Tongue (tissue), 2 donors: Measurements from ENCODE around the gene TBC1D1. TPM values are rescaled to one million over a fixed set of nuclear protein-coding genes. Genes with fewer than 3 reads are reported as not detected.
A peak's percentile ranks its signal among the peaks of the same experiment; 100 is the strongest.

Experiments used
- DNase-seq: peaks from one replicate; pipeline ENCODE4 v3.0.0-alpha.2; 2015
- total RNA-seq: library from RNA; depleted of rRNA; stranded (reverse); fragments of >200 nt; gene quantifications from one replicate; pipeline ENCODE4 v1.2.3, GENCODE V29; 2014

TBC1D1 gene
- total RNA-seq, 1 donor from 2014 or later = 90.2 TPM

DNA sequence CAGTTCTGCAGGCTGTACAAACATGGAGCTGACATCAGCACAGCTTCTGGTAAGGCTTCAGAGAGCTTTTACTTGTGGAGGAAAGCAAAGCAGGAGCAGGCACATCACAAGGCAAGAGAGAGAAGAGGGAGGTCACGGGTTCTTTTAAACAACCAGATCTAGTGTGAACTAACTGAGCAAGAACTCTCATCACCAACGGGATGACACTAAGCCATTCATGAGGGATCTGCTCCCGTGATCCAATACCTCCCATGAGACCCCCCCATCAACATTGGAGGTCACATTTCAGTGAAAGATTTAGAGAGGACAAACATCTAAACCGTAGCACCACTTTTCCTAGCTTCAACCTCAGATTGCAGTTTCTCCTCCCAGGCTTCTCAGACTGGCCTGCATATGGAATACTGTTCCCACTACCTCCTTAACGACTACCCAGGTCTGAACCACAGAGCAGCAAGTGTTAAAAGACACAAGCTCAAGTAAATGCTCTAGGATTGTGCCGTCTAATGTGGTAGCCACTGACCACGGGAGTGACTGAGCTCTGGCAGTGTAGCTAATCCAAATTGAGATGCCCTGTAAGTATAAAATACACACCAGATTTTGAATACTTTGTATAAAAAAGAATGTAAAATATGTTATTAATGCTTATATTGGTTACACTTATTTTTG, 262.0 kb downstream of the TBC1D1 start:
- DNase-seq = no peak

DNA sequence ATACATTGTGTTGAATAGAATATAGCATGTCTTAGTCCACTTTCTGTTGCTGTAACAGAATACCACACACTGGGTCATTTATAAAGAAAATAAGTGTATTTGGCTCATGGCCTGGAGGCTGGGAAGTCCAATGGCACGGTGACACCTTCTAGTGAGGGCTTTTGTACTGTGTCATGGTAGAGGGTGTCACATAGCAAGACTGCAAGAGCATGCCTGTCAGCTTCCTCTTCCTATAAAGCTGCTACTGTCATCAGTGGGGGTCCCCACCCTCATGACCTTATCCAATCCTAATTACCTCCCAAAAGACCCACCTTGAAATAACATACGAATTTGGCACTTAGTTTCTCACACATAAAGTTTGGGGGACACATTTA, 262.5 kb downstream of the TBC1D1 start:
- no peak for DNase-seq

DNA sequence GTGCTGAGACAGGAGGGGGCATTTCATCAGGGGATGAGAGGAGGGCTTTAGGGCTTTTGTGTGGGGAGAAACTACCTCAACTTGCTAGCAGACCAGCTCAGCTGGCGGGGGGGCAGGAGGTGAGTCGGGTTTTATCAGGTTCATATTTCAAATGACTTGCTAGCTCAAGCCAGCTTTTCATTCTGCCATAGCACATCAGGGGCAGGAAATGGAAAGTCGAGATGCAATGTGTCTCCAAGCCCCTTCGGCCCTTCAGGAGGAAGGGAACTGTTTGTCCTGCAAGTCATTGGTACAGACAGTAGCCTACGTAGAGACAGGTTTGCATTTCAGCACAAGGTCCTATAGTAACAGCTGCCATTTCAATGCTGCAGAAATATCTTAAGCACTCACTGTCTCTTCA, 263.4 kb downstream of the TBC1D1 start:
- DNase-seq = peak; percentile 59

DNA sequence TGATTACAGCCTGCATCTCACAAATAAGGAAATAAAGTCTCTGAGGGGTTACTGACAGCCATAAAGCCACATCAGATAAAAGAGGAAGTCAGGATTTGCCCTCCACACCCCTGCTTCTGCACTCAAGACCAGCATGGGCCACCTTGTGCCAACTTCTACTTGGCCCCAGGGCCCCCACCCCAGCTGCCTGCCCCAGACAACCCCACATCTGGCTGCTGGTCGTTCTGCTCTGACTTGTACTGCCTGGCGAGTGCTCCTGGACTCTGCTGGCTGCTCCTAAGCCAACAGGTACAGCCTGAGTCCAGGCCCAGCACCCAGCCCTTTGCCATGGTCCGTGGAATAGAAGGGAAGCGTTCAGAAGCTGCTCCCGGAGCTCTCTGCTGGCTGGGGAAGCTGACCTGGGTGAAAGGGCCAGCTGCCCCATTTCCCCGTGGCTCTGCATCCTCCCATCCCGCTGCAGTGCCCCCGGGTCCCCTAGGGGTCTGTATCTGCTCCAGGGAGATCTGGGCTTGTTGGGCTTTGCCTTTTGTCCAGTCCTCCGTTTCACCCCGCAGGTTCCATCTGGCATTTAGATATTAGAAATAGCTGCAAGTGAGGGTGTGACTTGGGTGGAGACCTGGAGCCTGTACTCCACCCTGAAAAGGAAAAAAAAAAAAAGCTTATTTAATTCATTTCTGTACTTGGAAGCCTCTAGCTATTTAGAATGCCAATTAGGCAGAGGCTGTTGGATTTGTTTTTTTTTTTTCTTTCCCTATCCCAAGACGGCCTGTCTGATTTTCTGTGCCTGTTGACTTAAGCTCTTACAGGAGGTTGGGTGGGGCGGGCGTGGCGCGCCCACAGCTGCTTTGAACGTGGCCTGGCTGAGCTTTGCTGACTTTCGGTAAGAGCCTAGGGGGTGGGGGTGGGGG, 264.1 kb downstream of the TBC1D1 start:
- DNase-seq = peak; percentile 88

DNA sequence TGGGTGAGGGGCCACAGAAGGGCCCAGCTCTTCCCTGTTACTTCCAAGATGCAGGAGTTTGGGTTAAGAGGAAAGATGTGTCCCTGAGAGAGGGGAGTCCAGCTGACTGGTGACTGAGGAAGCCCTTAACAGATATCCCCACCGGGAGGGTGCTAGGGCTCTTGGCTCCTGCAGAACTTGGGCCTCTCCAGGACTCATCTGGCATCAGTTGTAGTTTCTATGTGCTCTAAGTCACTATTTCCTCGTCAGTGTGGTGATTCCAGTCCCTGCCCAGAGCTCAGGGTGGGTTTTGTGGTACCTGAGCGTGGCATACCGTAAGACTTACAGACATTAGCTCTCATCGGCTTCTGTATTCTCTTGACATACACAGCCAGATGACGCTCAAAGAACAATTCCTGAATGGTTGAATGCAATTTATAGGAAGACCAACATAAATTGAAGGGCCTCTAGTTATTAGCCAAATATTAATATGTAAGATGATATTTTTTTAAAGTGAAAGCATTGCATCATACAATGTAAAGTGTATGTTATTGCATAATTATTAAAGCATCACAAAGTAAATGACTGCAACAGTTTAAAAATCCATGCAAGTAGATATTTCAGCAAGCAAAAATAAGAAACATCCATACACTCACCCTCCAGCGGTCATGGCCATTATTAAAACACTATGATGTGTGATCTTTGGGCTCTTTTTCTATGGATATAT, 264.9 kb downstream of the TBC1D1 start:
- no peak for DNase-seq

DNA sequence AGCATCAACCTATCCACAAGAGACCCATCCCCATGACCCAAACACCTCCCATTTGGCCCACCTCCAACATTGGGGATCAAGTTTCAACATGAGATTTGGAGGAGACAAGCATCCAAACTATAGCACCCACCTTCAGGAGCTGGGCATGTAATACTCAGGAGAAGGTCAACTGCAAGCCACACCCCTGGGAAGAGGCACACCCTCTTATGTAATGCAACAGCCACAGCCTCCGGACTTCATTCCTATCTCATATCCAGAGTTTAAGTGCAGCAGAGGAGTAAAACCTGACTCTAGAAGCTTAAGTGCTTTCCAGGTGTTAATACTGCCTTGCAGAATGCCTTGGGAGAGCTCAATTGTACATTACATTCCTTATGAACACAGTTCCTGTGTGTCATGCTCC, 266.7 kb downstream of the TBC1D1 start:
- DNase-seq = no peak

DNA sequence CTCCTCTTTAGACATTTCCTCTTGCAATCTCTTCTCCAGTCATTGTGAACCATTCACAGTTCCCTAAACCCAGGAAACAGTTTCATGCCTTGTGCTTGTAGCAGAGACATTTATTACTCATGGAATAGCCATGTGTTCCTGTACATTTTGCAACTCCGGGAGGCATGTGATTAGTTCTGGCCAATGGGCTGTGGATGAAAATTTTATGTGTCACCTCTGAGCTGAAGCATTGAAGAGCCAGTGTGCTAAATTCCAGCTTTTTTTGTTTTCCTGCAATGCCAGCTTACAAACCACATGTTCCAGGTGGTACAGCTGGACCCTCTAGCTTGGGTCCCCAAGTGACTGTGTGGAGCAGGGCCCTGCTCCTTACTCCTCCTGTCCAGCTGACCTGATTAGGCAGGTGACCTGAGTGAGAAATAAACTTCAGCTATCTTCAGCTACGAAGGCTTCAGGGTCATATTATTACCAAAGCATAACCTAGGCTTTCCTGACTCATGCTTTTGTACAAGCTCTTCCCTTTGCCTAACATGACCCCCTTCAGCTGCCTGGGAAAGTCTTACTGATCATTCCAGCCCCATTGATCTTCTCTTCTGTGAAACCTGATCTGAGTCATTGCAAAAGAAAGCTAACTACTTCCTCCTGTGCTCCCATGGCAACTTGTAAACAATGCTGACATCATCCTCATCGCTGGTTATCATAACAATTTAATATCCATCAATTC, 269.8 kb downstream of the TBC1D1 start:
- peak; percentile 63 for DNase-seq

DNA sequence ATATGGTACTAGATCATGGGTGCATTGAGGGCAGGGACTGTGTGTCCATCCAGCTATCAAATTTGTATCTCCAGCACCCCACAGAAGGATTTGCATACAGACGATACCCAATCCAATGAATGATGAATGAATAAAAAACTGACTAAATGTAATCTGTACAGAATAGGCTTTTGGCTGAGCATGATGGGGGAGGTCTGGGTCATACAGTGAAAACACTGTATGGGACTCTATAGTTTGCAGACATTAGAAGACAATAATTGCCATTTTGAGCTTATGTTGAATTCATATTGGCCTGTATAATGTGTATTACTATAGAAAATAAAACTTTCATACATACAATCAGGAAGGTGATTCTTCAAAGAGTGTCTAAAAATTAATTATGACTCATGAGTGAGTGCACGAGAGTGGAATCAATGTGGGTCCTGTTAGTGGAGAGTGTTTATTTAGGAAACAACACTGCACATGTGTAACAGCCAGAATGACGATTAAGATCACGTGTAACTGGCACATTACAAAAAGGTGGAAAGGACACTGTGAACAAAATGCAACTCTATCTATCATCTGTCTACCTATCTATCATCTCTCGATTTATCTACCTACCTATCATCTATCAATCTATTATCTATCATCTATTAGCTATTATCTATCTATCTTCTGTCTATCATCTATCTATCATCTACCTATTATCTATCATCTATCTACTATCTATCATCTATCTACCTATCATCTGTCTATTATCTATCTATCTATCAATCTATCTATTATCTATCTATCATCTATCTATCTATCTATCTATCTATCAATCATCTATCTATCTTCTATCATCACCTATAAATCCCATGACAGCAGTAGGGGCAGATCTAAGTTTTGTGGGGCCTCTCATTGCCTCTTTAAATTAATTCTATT, 270.6 kb downstream of the TBC1D1 start:
- DNase-seq = no peak

DNA sequence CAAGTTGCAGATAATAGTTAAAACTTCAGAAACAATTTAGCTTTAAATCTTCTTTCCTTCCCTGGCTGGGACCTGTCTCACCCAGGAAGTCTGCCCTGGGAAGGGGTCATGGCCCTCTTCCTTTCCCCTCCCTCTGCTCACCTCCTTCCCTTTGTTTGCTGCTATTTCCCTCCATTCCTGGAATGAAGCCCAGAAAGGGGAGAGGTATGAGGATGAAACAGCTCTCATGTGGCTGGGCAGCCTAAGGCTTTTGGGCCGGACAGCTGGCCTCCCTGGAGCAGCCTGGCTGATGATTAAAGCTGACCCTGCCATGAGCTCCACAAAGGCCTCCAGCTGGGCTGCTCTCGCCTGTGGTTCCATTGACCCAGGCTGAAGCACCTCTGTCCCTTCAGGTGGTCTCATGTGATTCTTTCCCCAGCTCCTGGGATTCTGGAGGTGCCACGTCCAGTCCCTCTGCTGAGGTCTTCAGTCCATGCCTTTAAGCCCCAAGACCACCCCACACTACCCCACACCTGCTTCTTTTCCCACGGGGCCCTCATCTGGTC, 271.4 kb downstream of the TBC1D1 start:
- DNase-seq = no peak

DNA sequence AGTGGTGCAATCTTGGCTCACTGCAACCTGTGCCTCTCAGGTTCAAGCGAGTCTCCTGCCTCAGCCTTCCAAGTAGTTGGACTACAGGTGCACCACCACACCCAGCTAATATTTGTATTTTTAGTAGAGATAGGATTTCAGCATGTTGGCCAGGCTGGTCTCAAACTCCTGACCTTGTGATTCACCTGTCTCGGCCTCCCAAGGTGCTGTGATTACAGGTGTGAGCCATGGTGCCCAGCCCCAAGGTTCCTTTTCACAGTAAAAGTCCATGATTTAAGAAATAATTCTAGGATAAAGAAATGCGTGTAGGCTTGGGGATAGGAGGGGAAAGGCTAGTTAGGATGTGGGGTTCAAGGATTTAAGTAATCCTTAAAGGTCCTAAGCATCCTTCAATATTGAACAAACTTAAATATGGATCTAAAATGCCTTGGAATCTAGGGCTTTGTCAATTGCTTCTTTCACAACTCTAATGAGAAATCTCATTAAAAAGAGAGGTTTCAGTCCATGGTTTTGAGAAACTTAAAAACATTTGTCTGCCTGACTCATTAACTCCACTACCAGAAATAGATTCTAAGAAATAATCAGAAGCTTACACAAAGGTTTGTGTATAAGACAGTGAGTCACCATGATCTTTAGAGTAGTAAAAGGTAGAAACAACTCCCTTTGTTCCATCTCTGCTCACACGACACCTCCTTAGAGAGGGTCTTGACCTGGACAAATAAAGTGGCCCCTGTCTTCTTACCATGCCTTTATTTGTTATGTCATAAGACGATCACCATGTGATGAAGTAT, 272.5 kb downstream of the TBC1D1 start:
- DNase-seq = no peak

DNA sequence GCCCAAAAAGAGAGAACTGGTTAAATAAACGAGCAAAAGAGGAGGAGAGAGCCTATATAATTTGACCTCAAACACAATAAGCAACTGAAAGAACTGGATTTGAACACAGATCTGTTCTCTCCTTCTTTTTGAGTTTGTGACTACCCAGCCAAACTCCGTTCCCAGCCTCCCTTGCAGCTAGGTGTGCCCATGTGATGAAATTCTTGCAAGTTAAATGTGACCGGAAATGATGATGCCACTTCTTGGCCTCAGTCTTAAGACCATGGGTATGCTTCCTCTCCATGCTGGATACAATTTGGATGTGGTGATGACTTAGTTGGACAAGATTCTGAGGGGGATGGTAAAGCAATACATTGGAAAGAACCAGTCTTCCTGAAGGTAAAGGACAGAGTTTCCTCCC, 273.5 kb downstream of the TBC1D1 start:
- DNase-seq = no peak

DNA sequence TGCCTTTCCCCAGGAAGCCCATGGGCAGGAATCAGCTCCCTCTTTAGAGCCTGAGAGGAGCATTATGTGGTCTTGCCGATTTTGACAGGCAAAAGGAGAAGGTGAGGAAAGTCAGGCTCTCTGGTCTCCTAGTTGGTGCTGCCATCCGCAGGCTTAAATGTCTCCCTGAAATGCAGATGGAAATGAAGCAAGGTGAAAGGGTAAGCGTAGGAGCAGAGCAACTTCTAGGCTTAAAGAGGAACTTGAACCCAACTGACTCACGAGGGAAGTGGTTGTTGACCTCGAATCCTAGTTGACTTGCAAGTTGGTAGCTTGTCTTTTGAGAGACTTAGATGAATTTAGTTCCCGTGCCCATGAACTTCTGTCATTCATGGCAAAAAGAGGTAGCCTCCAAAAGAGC, 275.2 kb downstream of the TBC1D1 start:
- no peak for DNase-seq

DNA sequence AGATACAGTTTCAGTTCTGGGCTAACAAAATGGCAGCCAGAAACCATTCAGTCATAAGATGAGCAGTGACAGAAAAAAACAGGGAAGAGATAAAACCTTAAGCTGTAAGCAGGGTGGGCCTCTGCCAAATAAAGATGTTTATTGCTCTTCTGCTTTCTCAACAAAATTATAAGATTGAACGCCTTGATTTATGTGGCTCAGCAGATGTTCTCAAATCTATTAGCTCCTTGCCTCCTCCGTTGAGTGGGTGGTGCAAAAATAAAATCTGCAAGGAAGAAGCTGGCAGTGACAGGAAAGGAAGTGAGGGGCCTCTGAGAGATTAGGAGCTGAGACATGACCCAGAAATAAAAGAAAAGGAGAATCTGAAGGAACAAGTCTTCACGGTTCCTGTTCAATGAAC, 275.9 kb downstream of the TBC1D1 start:
- no peak for DNase-seq

DNA sequence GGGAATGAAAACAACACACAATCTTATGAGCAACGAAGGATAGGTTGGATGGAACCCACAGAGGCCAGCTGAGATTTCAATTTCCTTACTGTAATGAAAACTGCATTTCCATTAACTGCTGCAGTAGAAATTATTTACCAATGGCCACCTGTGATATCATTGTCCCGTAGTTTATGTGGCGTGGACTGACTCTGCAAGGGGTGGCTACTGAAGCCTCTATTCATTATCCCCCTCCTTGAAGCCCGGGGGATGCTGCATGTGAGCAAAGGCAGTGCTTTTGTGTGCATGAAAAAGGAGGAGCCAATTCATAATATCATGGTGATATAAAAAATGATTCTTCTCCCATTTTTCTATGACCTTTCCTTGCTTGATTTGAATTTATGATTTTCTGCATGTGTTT, 277.1 kb downstream of the TBC1D1 start:
- DNase-seq = no peak

DNA sequence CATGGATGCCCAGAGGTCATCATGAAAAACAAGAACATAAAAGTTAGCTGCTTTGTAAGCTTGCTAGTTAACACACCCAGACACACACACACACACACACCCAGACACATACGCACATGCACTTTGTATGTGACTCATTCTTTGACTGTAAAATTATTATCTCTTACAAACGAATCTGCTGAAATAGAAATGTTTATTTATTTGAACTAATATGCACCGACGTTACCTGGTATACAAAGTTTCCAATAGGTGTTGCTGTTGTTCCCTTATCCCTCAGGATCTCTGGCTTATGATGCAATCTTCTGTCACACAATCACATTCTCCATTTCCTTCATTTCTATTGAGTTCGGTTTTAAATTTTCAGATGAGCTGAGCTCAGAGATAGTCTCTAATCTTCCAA, 278.6 kb downstream of the TBC1D1 start:
- DNase-seq = no peak

DNA sequence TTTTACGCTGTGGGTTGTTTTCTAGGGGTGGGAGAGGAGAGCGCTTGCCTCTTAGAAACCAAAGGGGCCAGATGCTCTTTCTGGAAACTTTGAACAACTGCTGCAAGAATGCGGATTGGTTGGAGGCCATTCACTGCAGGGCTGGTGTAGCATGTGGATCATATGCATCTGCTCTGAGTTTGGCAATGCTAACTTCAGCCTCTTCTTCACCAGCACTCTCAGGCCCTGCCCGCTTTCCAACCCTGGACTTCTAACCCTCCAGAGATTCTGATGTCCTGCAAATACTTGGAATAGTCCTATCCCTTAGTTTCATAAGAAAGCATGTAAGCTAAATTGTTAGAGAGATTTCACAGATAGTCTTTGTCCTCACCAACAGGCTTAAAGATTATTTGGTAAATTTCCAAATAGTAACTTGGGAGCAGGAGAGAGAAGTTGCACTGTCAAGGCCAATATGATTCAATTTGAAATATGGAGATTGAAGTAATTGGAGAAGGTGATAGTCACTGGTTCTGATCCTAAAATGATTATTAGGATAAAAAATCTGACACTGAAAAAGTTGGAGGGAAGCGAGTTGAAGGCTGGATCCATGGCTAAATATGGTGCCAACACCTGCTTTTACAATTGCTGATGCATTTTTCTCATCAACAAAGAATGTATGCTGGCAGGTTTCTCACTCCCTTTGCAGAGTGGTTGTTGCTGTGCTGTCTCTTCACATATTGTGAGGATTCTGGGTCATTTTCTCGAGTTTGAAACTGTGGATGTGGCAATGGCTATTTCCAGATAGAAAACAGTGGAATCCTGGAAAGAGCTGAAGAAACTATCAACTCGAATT, 279.7 kb downstream of the TBC1D1 start:
- peak; percentile 88 for DNase-seq

DNA sequence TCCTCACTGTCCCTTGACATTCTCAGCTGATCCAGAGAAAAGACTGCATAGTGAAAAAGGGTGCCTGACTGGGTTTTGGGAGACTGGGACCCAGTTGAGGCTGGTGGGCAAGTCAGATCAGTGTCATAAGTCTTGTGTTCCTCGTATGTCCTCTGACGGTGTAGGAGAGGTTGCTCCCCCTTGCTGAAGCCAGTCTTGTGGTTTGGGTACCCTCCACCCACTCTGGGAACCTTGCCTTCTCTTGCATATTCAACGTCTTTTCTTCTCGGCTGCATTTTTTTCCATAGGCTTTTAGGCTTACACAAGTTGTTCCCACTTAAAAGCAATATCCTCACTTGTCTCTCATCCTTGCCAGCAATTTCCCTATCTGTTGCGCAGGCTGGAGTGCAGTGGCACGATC, 281.2 kb downstream of the TBC1D1 start:
- no peak for DNase-seq

DNA sequence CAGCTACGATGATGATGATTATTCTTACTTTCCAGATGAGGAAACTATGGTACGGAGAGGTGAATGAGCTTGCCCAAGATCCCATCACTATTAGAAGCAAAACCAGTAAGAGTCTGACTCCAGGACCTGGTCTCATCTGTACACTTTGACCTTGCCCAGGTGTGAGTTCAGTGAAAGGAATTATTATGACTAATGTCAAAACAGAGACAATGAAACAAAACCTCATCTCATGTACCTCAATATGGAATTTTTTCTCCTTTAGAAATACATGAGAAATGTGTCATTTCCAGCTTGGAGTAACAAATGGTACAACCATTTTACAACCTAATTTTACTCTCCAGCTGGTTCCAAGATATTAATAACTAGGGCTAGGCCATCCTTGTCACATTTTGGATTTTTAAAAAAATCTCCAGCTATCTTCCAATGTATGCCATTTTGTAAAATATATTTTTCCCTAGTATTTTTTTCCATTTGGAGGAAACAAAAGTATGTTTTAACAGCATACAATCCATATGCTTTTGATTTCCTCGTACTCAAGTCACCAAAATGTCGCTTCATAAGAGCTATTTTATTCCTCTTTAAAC, 283.1 kb downstream of the TBC1D1 start:
- no peak for DNase-seq

DNA sequence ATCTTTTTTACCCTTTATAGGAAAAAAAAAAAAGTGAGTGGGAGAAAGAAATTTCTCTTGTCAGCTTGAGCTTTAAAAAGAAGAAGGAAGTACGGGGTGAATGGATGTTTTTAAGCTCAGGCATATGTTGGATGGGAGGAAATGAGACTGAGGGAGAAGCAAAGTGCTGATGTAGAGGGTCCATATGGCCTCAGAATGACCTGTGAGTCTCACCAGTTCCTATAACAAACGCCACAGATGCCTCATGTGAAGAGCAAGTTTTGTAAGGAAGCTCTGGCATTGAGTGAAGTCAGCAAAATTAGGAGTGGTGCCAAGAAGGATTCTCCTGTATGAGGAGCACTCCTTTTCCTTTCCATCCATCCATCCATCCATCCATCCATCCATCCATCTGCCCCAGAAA, 283.9 kb downstream of the TBC1D1 start:
- DNase-seq = no peak
